ENCODE data around the gene FBXW8.

GRCh38 chr12:117063162-117063911 is 152.6 kb downstream of the FBXW8 start:
- TF ChIP-seq CTCF (IDR thresholded peaks at IDR 0.05; ENCODE audit: poor library complexity) (no peak), EZH2 (IDR thresholded peaks at IDR 0.05; ENCODE audit: borderline replicate concordance) (no peak)
